IPS-18c (cell line): Measurements from ENCODE around the gene TCF12.

ENCODE experiments used
- H3K4me3 ChIP-seq: 2 replicates; pipeline ENCODE4 v1.7.0; 2013; ENCODE audit warnings: low read depth, mild to moderate bottlenecking, low read length, moderate library complexity; ENCODE audit not compliant: insufficient read depth
- H3K9me3 ChIP-seq: one replicate; pipeline ENCODE4 v1.6.1; 2013; ENCODE audit warnings: mild to moderate bottlenecking, low read length, moderate library complexity; ENCODE audit not compliant: control insufficient read depth, insufficient read depth

The TCF12 gene

DNA sequence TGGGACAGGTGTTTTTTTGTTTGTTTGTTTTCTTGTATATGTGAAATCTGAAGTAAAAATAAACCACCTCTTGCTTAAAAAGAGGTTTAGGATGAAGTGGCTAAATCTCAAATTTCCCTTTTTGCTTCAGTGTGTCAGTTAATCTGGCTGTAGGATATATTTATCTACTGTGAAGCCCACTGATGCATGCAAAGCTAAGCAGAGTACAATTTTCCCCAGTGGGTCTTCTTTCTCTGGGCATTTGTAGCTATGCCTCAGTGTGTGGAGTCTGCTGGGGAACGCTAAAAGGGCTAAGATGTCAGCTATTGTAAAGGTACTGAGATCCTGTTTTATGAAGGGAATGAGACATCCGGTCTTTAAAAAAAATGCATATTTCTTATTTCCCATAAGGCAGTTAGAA, 190.6 kb downstream of the TCF12 start:
- no peak overlapping the region for H3K4me3 ChIP-seq

DNA sequence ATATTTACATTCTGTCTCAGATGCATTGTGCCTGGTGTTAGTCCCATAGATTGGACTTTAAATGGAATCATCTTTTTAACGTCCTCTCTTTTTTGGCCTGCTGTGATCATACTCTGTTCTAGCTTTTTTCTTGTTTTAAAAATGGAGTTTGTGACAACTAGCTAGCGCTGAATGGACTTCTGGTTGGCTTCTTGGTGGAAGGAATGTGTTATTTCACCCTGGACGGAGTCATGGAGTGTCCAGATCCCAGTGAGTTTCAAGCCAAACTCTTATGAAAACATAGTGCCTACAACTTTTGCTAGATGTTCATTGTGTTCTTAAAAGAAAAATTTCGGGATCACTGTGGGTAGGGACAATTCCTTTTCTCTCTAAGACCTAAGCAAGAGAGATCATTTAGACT, 192.6 kb downstream of the TCF12 start:
- H3K4me3 ChIP-seq = no peak overlapping the region
- H3K9me3 ChIP-seq = no peaks in the 10 kb centered on the region

More for the DNA sequence above, 190.6 kb downstream of the TCF12 start:
- no peaks in the 10 kb centered on the region for H3K9me3 ChIP-seq

DNA sequence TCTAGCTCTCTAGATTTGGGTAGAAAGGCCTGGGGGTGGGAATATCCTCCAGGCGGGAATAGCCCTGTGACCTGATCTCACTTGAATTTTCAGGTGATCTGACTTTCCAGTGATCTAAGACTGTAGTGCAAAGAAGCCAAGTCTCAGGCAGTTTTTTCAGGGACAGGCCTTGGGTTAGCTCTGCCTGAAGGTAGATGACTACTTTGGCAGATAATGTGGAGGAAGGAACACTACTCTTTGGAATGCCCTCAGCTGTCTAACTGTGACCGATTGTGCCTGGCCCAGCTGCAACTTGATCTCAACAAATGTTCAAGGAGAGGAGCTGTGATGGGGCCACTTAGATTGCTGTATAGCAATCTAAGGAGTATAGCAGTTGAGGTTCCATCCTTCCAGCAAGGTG, 193.7 kb downstream of the TCF12 start:
- Histone ChIP-seq H3K9me3 (no peaks in the 10 kb centered on the region), H3K4me3 (no peak overlapping the region)

DNA sequence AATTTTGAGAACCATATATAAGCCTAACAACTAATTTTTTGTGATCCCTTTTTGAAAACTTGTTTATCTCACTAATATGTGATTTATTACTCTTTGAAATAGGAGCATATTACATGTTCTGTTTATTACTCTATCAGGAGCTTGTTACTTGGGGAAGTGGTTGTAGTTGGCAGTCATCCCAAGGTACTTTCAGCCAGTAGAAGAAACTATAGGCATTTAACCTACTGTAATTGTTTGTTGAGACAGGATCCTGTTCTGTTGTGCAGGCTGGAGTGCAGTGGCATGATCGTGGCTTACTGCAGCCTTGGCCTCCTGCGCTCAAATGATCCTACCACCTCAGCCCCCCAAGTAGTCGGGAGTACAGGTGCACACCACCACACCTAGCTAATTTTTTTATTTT, 195.6 kb downstream of the TCF12 start:
- Histone ChIP-seq H3K4me3 (no peak overlapping the region), H3K9me3 (no peaks in the 10 kb centered on the region)

- H3K4me3 ChIP-seq = no peak overlapping the region
- H3K9me3 ChIP-seq = no peaks in the 10 kb centered on the region
Observed at GRCh38 chr15:57118013-57118799, 199.8 kb downstream of the TCF12 start.

DNA sequence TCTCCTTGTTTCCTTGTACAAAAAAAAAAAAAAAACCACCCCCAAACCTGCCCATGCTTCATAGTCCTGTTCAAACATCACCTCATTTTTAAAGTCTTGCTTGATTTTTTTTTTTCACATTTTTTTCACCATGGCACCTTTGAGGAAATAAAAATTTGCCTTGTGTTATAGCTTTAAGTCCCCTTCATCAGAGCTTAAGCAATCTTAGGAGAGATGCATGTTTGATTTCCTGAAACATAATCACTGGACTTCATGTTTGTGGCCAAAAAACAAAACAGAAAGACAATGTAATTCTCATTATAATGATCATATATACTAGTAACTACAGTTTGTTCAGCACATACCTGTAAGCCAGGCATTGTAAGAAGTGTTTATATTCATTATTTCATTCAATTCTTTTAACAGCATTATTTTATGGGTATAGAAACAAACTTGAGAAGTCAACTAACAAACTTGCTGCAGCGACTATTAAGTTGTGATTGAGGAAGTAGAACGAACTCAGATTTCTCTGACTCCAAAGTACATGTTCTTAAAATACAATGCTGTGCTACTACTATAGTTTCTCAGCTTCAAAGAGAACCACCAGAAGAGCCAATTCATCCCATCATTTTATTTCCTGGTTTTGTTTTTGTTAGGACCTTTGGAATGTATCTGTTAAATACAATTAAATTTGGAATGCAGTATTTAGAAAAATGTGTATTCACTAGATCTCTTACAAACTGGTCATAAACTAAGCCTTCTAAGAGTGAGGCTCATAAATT, 203.8 kb downstream of the TCF12 start:
- Histone ChIP-seq H3K9me3 (no peaks in the 10 kb centered on the region), H3K4me3 (no peak overlapping the region)

GRCh38 chr15:57124036-57124435, 205.6 kb downstream of the TCF12 start:
- no peaks in the 10 kb centered on the region for H3K9me3 ChIP-seq
- no peak overlapping the region for H3K4me3 ChIP-seq

GRCh38 chr15:57129064-57129463, 210.6 kb downstream of the TCF12 start:
- H3K9me3 ChIP-seq = no peaks in the 10 kb centered on the region
- no peak overlapping the region for H3K4me3 ChIP-seq

GRCh38 chr15:57130956-57131355, 212.5 kb downstream of the TCF12 start:
- Histone ChIP-seq H3K9me3 (no peaks in the 10 kb centered on the region), H3K4me3 (no peak overlapping the region)

GRCh38 chr15:57133127-57133968, 214.9 kb downstream of the TCF12 start:
- H3K9me3 ChIP-seq = no peaks in the 10 kb centered on the region
- no peak overlapping the region for H3K4me3 ChIP-seq

DNA sequence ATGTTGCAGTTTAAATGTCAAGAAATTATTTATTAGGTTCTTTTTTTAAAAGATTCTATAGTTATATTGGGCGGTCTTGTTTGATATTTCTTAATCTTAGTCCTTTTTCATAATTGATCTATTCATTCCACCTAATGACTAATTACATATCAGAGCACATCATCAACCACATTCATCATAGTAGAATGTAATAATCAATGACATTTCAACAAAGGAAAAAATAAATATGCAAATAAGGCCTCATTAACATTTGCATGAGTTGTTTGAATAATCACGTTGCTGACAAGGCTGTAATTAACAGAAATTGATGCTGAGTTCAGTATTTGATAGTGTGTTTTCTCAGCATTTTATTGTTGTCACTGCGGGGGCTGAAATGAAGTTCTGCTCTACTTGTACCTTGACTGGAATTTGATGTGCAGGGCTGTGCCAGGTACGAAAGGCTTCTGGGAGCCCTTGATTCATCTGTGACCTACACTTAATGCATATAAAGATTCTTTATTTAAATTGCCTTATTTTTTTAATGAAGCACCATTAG, 215.7 kb downstream of the TCF12 start:
- no peaks in the 10 kb centered on the region for H3K9me3 ChIP-seq
- H3K4me3 ChIP-seq = no peak overlapping the region

DNA sequence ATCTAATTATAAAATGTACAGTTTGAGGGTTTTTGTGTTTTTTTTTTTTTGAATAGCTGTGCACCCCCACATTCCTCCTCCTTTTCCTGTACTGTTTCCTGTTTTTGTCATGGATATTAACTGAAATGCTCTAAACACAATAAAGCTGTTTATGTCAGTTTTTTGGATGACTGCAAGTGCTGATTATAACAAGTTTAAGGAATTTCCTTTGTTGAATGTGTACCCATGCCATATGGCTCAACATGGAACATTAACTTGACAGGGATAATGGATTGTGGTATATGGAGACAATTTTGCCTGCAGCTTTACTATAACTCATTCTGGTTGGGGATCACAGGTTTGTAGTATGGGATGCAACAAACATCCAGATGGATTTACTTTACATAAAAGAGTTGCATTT, 216.4 kb downstream of the TCF12 start:
- no peaks in the 10 kb centered on the region for H3K9me3 ChIP-seq
- no peak overlapping the region for H3K4me3 ChIP-seq

GRCh38 chr15:57135800-57136199, 217.4 kb downstream of the TCF12 start:
- H3K9me3 ChIP-seq = no peaks in the 10 kb centered on the region
- no peak overlapping the region for H3K4me3 ChIP-seq

- H3K4me3 ChIP-seq = no peak overlapping the region
- H3K9me3 ChIP-seq = no peaks in the 10 kb centered on the region
Observed at GRCh38 chr15:57138349-57138788, 219.9 kb downstream of the TCF12 start.

GRCh38 chr15:57143511-57144078, 225.2 kb downstream of the TCF12 start:
- no peaks in the 10 kb centered on the region for H3K9me3 ChIP-seq
- H3K4me3 ChIP-seq = no peak overlapping the region

DNA sequence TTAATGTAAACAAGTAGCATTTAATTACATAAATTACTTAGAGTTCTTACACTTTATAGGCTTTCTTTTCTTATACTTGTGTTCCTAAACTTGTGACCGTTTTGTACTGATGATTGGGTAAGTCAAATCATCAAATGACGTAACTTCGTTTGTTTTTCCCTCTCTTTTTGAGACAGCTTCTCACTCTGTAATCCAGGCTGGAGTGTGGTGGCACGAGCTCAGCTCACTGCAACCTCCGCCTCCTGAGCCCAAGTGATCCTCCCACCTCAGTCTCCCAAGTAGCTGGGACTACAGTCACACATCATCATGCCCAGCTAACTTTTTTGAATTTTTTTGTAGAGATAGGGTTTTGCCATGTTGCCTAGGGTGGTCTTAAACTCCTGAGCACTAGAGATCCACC, 226.0 kb downstream of the TCF12 start:
- H3K4me3 ChIP-seq = no peak overlapping the region
- no peaks in the 10 kb centered on the region for H3K9me3 ChIP-seq
